Prostate gland (tissue), 2 donors: ENCODE data around the gene PKNOX2. TPM values are rescaled to one million over a fixed set of nuclear protein-coding genes. Genes with fewer than 3 reads are reported as not detected.

Source experiments
- DNase-seq: peaks from one replicate; pipeline ENCODE4 v3.0.0-alpha.2; 2019; ENCODE audit warnings: low spot score
- H3K27ac ChIP-seq, 2 donors: fragments of 200-600 bp; sonication (generic); 2 replicates each; pipeline ENCODE4 v1.5.1; 2017 to 2019
- H3K27me3 ChIP-seq: fragments of 200-600 bp; sonication (generic); replicated peaks from 2 replicates; pipeline ENCODE4 v1.5.1; 2019; ENCODE audit not compliant: insufficient read depth
- H3K36me3 ChIP-seq, 2 donors: fragments of 200-600 bp; sonication (generic); 1 replicate in 1 of 2; 2 replicates in 1 of 2; pipeline versions ENCODE4 v1.5.1 to v1.8.1; 2017 to 2019
- H3K4me1 ChIP-seq: fragments of 200-600 bp; sonication (generic); replicated peaks from 2 replicates; pipeline ENCODE4 v1.5.1; 2019
- H3K4me3 ChIP-seq, 2 donors: fragments of 200-600 bp; sonication (generic); 2 replicates each; pipeline ENCODE4 v1.5.1; 2017 to 2019
- H3K9me3 ChIP-seq: fragments of 200-600 bp; sonication (generic); 2 replicates; pipeline ENCODE4 v1.5.1; 2017
- POLR2A ChIP-seq: fragments of 450-650 bp; IDR thresholded peaks from one replicate; pipeline ENCODE4 v1.6.1; 2016; ENCODE audit warnings: antibody characterized with exemption, mild to moderate bottlenecking
- POLR2AphosphoS5 ChIP-seq: sonication (generic); formaldehyde crosslinking; IDR thresholded peaks from one replicate; pipeline ENCODE4 v1.6.1; 2017; ENCODE audit warnings: antibody characterized with exemption
- WGBS: methylation state at CpG from one replicate; pipeline ENCODE4 v1.1.5; 2018; 5-methylcytosine and 5-hydroxymethylcytosine counted together
- intact Hi-C: fragments of 100-400 bp; cut with DNase I; formaldehyde crosslinking; loops from one replicate; pipeline ENCODE4 v1.14.2; 2022
- total RNA-seq, 2 donors: library from RNA; depleted of rRNA; stranded (reverse); fragments of >200 nt; gene quantifications; one replicate each; pipeline ENCODE4 v1.1.0, GENCODE V29; 2016
- TF ChIP-seq, protein P1 (sequence below), 4 experiments: fragments of 200-600 bp in 2 of 4; fragments of 450-650 bp in 2 of 4; sonication (generic) in 2 of 4; IDR thresholded peaks; 1 replicate in 3 of 4; 2 replicates in 1 of 4; pipeline ENCODE4 v1.5.1; 2016 to 2019; ENCODE audit warnings: antibody characterized with exemption in 4 of 4, mild to moderate bottlenecking in 2 of 4, moderate library complexity in 2 of 4

The PKNOX2 gene
- total RNA-seq, 2 donors from 2014 or later: 12.3 to 14.7 TPM

DNA sequence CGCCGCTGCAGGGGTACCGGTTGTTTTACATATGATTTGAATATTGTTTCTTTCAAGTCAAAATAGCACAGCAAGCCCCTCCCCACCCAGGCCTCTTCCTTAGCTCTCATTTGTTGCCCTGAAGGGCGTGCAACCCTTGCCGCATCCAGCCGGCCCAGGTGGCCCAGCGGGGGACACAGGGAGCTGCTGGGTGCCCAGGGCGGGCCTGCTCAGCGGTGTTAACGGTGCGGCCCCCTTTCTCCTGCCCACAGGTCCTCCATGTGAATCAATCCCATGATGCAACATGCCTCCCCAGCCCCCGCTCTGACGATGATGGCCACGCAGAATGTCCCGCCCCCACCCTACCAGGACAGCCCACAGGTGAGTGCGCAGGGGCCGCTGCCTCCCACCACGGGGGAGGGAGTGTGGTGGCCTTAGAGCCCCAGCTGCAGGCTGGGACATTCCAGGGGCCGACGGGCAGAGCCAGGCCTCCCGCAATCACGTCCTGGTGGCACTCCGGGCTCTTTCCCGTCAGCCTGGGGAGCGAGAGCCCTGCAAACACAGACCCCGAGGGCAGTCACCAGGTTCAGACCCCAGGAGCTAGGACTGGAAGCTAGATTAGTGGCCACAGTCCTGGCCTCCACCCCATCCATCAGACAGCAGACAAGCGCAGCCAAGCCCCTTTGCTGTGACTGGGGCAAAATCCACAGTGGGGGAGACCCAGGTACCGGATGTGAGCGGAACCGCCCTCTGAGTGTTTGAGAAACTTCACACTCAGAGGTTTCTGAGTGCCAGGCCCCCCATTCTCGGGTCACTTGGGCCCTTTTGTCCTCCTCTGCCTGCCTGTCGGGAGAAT, 186.7 kb downstream of the PKNOX2 start:
- no peak for DNase-seq
- Histone ChIP-seq H3K27ac (no peak overlapping the region), H3K4me3 (no peak overlapping the region), H3K9me3 (no peaks in the 10 kb centered on the region), H3K27me3 (no peaks in the 10 kb centered on the region), H3K4me1 (no peaks in the 10 kb centered on the region), H3K36me3 (no peaks in the 10 kb centered on the region)
- WGBS: 84% methylated on average over 28 of the region's 32 CpGs
- TF ChIP-seq, protein P1, sequence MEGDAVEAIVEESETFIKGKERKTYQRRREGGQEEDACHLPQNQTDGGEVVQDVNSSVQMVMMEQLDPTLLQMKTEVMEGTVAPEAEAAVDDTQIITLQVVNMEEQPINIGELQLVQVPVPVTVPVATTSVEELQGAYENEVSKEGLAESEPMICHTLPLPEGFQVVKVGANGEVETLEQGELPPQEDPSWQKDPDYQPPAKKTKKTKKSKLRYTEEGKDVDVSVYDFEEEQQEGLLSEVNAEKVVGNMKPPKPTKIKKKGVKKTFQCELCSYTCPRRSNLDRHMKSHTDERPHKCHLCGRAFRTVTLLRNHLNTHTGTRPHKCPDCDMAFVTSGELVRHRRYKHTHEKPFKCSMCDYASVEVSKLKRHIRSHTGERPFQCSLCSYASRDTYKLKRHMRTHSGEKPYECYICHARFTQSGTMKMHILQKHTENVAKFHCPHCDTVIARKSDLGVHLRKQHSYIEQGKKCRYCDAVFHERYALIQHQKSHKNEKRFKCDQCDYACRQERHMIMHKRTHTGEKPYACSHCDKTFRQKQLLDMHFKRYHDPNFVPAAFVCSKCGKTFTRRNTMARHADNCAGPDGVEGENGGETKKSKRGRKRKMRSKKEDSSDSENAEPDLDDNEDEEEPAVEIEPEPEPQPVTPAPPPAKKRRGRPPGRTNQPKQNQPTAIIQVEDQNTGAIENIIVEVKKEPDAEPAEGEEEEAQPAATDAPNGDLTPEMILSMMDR (IDR thresholded peaks at IDR 0.05): no peak
- TF ChIP-seq POLR2AphosphoS5 (no peak), POLR2A (no peak)
- intact Hi-C loops: no loop called here

DNA sequence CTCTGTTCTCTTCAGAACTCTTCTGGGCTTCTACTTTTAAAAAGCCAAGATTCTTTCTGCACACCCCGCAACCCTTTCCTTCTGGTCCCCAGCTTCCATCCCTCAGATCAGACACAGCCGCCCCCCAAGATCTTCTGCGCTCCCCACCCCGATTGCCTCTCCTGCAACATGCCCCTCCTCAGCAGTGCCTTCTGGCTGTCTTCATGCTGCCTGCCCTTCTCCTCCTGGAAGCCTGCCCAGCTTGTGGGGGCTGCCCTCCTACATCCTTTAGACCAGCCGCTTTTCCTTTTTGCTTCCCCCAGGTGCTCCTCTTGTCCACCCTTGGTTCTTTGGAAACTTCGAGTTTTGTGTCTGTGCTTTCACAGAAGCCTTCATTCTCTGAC, 187.3 kb downstream of the PKNOX2 start:
- Histone ChIP-seq H3K4me1 (no peaks in the 10 kb centered on the region), H3K27ac (no peak overlapping the region), H3K27me3 (no peaks in the 10 kb centered on the region), H3K36me3 (no peaks in the 10 kb centered on the region), H3K9me3 (no peaks in the 10 kb centered on the region), H3K4me3 (no peak overlapping the region)
- intact Hi-C loops: no loop called here
- WGBS: 85% methylated on average over 6 of the region's 6 CpGs
- no peak for DNase-seq
- TF ChIP-seq POLR2AphosphoS5 (no peak), POLR2A (no peak)
- TF ChIP-seq, protein P1 (IDR thresholded peaks at IDR 0.05): no peak

DNA sequence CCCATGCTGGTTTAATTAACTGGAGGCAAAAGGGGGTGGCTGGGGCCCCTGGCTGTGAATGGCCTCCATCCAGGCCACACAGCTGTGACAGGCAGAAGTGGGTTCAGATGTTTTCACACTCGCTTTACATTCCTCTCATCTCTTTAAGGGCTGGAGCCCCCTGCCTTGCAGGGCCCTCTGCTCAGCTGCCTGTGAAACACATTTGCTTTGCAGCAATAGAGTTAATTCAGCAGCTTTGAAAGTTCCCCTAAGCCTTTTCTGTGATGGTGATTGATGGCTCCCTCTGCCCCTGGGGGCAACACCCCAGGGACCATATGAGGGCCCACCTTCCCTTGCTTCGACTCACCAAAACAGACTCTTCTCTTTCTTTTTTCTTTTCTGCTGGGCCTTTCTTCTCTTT, 192.2 kb downstream of the PKNOX2 start:
- no peaks in the 10 kb centered on the region for H3K9me3 ChIP-seq
- TF ChIP-seq, protein P1 (IDR thresholded peaks at IDR 0.05): no peak
- TF ChIP-seq POLR2A: no peak
- TF ChIP-seq POLR2AphosphoS5: no peak
- WGBS: 78% methylated on average over 2 of the region's 2 CpGs
- H3K4me3 ChIP-seq: no peak overlapping the region
- no peaks in the 10 kb centered on the region for H3K27me3 ChIP-seq
- no peak overlapping the region for H3K27ac ChIP-seq
- H3K36me3 ChIP-seq: no peaks in the 10 kb centered on the region
- no peak for DNase-seq
- intact Hi-C loops: no loop called here
- H3K4me1 ChIP-seq: no peaks in the 10 kb centered on the region

DNA sequence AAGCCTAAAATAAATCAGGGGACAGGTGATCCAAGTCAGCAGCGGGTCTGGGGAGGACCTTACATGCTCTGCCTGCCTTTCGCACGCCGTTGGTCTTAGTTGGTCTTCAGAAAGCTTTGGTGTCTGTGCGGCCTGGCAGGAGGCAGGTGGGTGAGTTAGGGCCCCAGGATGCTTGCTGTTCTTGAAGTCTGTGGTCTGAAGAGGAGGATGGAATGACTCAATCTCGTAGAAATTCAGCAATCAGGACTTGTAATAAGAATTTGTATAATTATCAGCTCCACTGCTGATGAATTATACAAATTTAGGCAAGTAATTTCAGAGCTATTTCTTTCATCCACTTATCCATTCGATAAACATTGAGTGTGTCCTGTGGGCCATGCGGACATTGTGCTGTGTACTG, 193.0 kb downstream of the PKNOX2 start:
- intact Hi-C loops: no loop called here
- no peak for TF ChIP-seq POLR2A
- TF ChIP-seq POLR2AphosphoS5: no peak
- TF ChIP-seq, protein P1 (IDR thresholded peaks at IDR 0.05): no peak
- 89% methylated on average over 8 of the region's 8 CpGs for WGBS

DNA sequence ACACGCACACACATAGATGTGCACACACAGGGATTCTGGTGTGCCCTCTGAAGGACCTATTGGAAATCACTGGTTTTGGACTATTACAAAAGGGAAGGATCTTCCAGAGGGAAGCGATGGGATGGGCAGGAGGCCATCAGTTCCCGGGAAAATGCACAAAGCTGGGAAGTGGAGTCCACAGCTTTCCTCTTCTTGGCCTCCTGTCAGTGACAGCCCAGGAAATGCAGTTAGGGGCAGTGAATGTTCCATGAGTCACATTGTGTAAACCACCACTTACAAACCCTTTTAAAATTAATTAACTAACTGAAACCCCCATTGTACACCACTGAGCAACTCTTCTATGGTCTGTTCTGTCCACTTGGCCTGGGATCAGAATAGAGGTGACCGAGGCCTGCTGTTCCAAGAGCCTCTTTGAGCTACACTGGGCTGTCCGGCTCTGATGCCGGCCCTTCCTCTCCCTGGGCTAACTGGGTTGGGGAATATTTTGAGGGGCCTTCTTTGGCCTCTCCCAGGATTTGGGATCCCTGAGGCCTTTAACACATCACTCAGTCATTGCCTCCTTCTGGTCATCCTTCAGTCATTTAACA, 193.8 kb downstream of the PKNOX2 start:
- H3K4me3 ChIP-seq: no peak overlapping the region
- H3K27me3 ChIP-seq: no peaks in the 10 kb centered on the region
- H3K4me1 ChIP-seq: no peaks in the 10 kb centered on the region
- H3K27ac ChIP-seq: no peak overlapping the region
- TF ChIP-seq, protein P1 (IDR thresholded peaks at IDR 0.05): no peak
- TF ChIP-seq POLR2A: no peak
- H3K36me3 ChIP-seq: no peaks in the 10 kb centered on the region
- 74% methylated on average over 6 of the region's 6 CpGs for WGBS
- H3K9me3 ChIP-seq: no peaks in the 10 kb centered on the region
- no peak for DNase-seq
- intact Hi-C loops: no loop called here

More for the DNA sequence above, 193.0 kb downstream of the PKNOX2 start:
- Histone ChIP-seq H3K4me1 (no peaks in the 10 kb centered on the region), H3K36me3 (no peaks in the 10 kb centered on the region), H3K27me3 (no peaks in the 10 kb centered on the region), H3K4me3 (no peak overlapping the region), H3K27ac (no peak overlapping the region), H3K9me3 (no peaks in the 10 kb centered on the region)
- no peak for DNase-seq
